SK-N-SH treated with all-trans-retinoic acid at 6 μM for 48 hours (cell line): Measurements from ENCODE around the gene GPRC5B.

ENCODE experiments used
- ATAC-seq: fragments of 200-7000 bp; cut with Tn5 transposase; 3 replicates; pipeline ENCODE4 v1.9.1; 2020; ENCODE audit warnings: mild to moderate bottlenecking, moderate library complexity
- BACH2 ChIP-seq: fragments of 250-450 bp; sonication (Bioruptor Pico); IDR thresholded peaks from 2 replicates; pipeline ENCODE4 v1.9.0; 2021; ENCODE audit warnings: mild to moderate bottlenecking, borderline replicate concordance
- CSDC2 ChIP-seq: fragments of 250-450 bp; sonication (Bioruptor Pico); IDR thresholded peaks from 2 replicates; pipeline ENCODE4 v1.5.0; 2020; ENCODE audit warnings: mild to moderate bottlenecking, moderate library complexity
- CSRNP3 ChIP-seq: fragments of 250-450 bp; sonication (Bioruptor Pico); IDR thresholded peaks from 2 replicates; pipeline ENCODE4 v1.5.1; 2021; ENCODE audit warnings: mild to moderate bottlenecking, moderate library complexity
- ESRRG ChIP-seq: fragments of 250-450 bp; sonication (Bioruptor Pico); IDR thresholded peaks from 2 replicates; pipeline ENCODE4 v1.6.1; 2021; ENCODE audit warnings: mild to moderate bottlenecking
- GLIS3 ChIP-seq: fragments of 250-450 bp; sonication (Bioruptor Pico); IDR thresholded peaks from 2 replicates; pipeline ENCODE4 v1.5.0; 2020; ENCODE audit warnings: mild to moderate bottlenecking, moderate library complexity
- ISL1 ChIP-seq: fragments of 250-450 bp; sonication (Bioruptor Pico); IDR thresholded peaks from 2 replicates; pipeline ENCODE4 v2.1.2; 2022; ENCODE audit warnings: mild to moderate bottlenecking, moderate library complexity
- OSR1 ChIP-seq: fragments of 250-450 bp; sonication (Bioruptor Pico); IDR thresholded peaks from 2 replicates; pipeline ENCODE4 v1.8.0; 2022; ENCODE audit warnings: moderate library complexity, mild to moderate bottlenecking, inconsistent platforms
- PPARA ChIP-seq: fragments of 250-450 bp; sonication (Bioruptor Pico); IDR thresholded peaks from 2 replicates; pipeline ENCODE4 v1.5.0; 2020; ENCODE audit warnings: mild to moderate bottlenecking, borderline replicate concordance
- TCF4 ChIP-seq: fragments of 250-450 bp; sonication (Bioruptor Pico); IDR thresholded peaks from 2 replicates; pipeline ENCODE4 v1.8.0; 2021; ENCODE audit warnings: mild to moderate bottlenecking, moderate library complexity, borderline replicate concordance
- TOX ChIP-seq: fragments of 250-450 bp; sonication (Bioruptor Pico); IDR thresholded peaks from 2 replicates; pipeline ENCODE4 v1.8.0; 2021; ENCODE audit warnings: mild to moderate bottlenecking, moderate library complexity, borderline replicate concordance
- ZC3H10 ChIP-seq: fragments of 250-450 bp; sonication (Bioruptor Pico); IDR thresholded peaks from 2 replicates; pipeline ENCODE4 v1.5.1; 2021; ENCODE audit warnings: mild to moderate bottlenecking, moderate library complexity
- ZFP3 ChIP-seq: fragments of 250-450 bp; sonication (Bioruptor Pico); IDR thresholded peaks from 2 replicates; pipeline ENCODE4 v1.5.0; 2020; ENCODE audit warnings: mild to moderate bottlenecking, moderate library complexity
- ZFP30 ChIP-seq: fragments of 450-650 bp; formaldehyde crosslinking; IDR thresholded peaks from 2 replicates; pipeline ENCODE4 v1.5.0; 2022; ENCODE audit warnings: mild to moderate bottlenecking, moderate library complexity
- ZNF565 ChIP-seq: fragments of 450-650 bp; formaldehyde crosslinking; conservative IDR thresholded peaks from 2 replicates; pipeline ENCODE4 v1.5.0; 2020; ENCODE audit warnings: low read depth, mild to moderate bottlenecking, moderate library complexity
- ZNF70 ChIP-seq: fragments of 450-650 bp; formaldehyde crosslinking; IDR thresholded peaks from 2 replicates; pipeline ENCODE4 v1.5.0; 2020; ENCODE audit warnings: mild to moderate bottlenecking, moderate library complexity
- ZNF8 ChIP-seq: fragments of 450-650 bp; formaldehyde crosslinking; IDR thresholded peaks from 2 replicates; pipeline ENCODE4 v1.5.0; 2020; ENCODE audit warnings: mild to moderate bottlenecking, moderate library complexity
- TF ChIP-seq, protein P1 (sequence below): fragments of 250-450 bp; sonication (Bioruptor Pico); IDR thresholded peaks from 2 replicates; pipeline ENCODE4 v1.8.0; 2020; ENCODE audit warnings: mild to moderate bottlenecking, moderate library complexity, borderline replicate concordance
- TF ChIP-seq, protein P2 (sequence below): fragments of 250-450 bp; sonication (Bioruptor Pico); IDR thresholded peaks from 2 replicates; pipeline ENCODE4 v1.8.0; 2021; ENCODE audit warnings: low read depth, mild to moderate bottlenecking, moderate library complexity, borderline replicate concordance

Gene GPRC5B

DNA sequence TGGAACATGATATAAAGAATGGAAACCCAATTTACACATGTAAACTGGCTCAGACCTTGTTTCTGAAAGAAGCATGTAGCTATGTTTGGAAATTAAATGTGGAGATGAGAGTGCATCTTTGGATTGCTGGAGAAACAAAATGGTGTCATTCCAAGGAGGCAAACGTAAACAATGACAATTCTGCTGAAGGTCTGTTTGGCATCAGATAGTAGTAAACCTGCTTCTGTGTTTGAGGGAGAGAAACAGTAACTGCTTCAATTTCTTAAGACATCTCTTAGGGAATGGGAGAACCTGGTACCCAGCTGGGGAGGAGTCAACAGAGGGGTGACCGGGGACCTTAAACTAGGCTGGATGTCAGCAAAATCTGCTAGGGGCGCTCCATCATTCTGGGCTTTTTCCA, 23.5 kb downstream of the GPRC5B start:
- TF ChIP-seq ISL1 (CRISPR knock-in tag) (no peak), TOX (no peak), ZFP30 (CRISPR knock-in tag) (no peak), ESRRG (CRISPR knock-in tag) (no peak), ZNF565 (no peak), CSDC2 (CRISPR knock-in tag) (no peak), ZFP3 (CRISPR knock-in tag) (no peak), PPARA (no peak), ZNF70 (CRISPR knock-in tag) (no peak)
- TF ChIP-seq, protein P1, sequence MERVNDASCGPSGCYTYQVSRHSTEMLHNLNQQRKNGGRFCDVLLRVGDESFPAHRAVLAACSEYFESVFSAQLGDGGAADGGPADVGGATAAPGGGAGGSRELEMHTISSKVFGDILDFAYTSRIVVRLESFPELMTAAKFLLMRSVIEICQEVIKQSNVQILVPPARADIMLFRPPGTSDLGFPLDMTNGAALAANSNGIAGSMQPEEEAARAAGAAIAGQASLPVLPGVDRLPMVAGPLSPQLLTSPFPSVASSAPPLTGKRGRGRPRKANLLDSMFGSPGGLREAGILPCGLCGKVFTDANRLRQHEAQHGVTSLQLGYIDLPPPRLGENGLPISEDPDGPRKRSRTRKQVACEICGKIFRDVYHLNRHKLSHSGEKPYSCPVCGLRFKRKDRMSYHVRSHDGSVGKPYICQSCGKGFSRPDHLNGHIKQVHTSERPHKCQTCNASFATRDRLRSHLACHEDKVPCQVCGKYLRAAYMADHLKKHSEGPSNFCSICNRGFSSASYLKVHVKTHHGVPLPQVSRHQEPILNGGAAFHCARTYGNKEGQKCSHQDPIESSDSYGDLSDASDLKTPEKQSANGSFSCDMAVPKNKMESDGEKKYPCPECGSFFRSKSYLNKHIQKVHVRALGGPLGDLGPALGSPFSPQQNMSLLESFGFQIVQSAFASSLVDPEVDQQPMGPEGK (CRISPR knock-in tag), result no peak
- TF ChIP-seq, protein P2, sequence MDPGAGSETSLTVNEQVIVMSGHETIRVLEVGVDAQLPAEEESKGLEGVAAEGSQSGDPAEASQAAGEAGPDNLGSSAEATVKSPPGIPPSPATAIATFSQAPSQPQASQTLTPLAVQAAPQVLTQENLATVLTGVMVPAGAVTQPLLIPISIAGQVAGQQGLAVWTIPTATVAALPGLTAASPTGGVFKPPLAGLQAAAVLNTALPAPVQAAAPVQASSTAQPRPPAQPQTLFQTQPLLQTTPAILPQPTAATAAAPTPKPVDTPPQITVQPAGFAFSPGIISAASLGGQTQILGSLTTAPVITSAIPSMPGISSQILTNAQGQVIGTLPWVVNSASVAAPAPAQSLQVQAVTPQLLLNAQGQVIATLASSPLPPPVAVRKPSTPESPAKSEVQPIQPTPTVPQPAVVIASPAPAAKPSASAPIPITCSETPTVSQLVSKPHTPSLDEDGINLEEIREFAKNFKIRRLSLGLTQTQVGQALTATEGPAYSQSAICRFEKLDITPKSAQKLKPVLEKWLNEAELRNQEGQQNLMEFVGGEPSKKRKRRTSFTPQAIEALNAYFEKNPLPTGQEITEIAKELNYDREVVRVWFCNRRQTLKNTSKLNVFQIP (CRISPR knock-in tag), result no peak
- ATAC-seq, result no peak

DNA sequence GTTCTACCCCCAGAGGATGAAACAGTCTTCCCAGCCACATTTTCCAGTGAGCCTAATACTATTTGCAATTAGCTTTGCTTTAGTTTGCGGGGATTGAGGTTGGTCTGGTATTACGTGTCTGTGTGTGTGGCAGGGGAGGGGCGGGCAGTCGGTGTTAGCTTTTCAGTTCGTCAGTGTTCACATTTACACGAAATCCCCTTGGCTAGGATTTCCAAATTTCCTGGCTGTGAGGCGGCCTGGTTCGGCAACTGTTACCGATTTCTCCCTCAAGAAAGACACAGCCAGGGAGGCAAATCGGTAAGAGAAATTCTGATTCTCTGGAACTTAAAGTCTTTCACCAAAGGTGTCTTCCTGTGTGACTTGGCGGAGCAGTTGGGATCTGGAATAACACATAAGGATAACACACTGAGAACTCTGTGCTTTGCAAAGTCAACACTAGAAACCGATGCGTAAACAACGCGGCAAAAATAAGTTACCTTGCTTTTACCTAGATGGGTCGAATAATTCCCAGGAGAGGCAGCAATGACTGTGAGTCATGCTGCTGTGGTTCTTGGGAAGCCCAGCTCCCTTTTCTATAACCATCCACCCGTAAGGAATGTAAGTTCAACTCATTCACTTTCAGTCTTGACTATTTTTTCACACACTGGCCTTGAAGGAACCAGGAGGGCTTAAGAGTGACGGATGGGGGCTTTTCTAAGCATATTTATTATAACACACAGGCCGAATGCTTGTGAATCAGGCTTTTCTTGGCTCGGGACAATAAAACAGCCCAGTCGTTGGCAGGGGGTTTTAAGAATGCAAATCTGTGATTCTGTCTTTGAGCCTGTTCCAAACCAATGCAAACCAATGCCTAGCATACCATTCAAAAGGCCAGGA, 24.2 kb downstream of the GPRC5B start:
- TF ChIP-seq ESRRG (CRISPR knock-in tag), result no peak
- TF ChIP-seq OSR1 (CRISPR knock-in tag), result no peak
- no peak for TF ChIP-seq GLIS3 (CRISPR knock-in tag)
- TF ChIP-seq ZNF8, result no peak
- TF ChIP-seq ZNF565, result no peak
- TF ChIP-seq, protein P1 (CRISPR knock-in tag), result no peak
- TF ChIP-seq BACH2 (CRISPR knock-in tag), result no peak
- no peak for TF ChIP-seq ISL1 (CRISPR knock-in tag)

DNA sequence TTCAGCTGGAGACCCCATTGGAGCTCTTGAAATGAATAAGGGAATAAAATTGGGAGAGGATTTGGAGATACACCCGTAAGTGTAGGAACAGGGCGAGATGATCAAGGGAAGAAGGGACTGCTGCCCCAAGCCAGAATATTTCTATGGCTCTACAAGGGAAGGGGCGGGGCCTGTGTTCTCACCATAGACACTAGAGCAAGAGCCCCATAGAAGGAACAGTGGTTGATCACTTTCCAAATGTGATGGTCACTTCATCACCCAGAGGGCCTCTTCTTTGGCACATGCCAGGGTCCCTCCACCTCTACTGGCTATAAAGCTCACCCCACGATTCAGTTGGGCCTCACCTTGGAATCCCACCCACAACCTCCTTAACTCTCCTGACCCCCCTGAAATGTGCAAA, 25.0 kb downstream of the GPRC5B start:
- no peak for ATAC-seq
- TF ChIP-seq ZNF565, result no peak
- TF ChIP-seq CSRNP3 (CRISPR knock-in tag), result no peak
- no peak for TF ChIP-seq BACH2 (CRISPR knock-in tag)
- no peak for TF ChIP-seq ZFP3 (CRISPR knock-in tag)
- no peak for TF ChIP-seq PPARA
- TF ChIP-seq GLIS3 (CRISPR knock-in tag), result no peak
- no peak for TF ChIP-seq TCF4
- TF ChIP-seq, protein P1 (CRISPR knock-in tag), result no peak

More for the DNA sequence above, 24.2 kb downstream of the GPRC5B start:
- no peak for ATAC-seq

DNA sequence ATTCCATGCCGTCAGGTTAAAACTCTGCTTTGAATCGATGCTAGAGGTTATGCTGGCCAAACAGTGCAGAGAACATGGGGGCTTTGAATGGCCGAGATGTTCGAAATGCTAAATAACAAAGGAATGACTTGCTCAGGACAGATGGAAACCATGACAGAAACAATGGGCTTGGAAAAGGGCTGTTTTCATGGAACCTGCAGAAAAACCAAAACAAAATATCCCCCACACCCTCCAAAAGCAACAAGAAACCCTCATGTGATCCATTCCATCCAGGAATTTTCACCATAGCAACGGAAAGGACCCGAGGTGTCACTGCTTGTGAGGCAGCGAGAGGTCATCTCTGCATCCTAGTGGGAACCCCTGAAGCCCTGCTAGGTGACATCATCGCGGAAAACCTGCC, 25.5 kb downstream of the GPRC5B start:
- TF ChIP-seq CSRNP3 (CRISPR knock-in tag) (no peak), ZC3H10 (CRISPR knock-in tag) (no peak), OSR1 (CRISPR knock-in tag) (no peak)
- ATAC-seq, result no peak
